ENCODE results near the gene SATB2. TPM values are rescaled to one million over a fixed set of nuclear protein-coding genes. Genes with fewer than 3 reads are reported as not detected.

The SATB2 gene
- total RNA-seq, 3 donors from 2014 or later: 2.3 to 12.2 (median 8.2) TPM

- H3K4me1 ChIP-seq: no peaks in the 10 kb centered on the region
- no peaks in the 10 kb centered on the region for H3K36me3 ChIP-seq
- H3K4me3 ChIP-seq: no peak overlapping the region
- intact Hi-C loops (cut with DNase I; ENCODE audit: low total_unique reads): no loop called here
- H3K27ac ChIP-seq: no peak overlapping the region
- no peaks in the 10 kb centered on the region for H3K27me3 ChIP-seq
- TF ChIP-seq CTCF (IDR thresholded peaks at IDR 0.05) (no peak), POLR2AphosphoS5 (IDR thresholded peaks at IDR 0.05) (no peak), POLR2A (IDR thresholded peaks at IDR 0.05) (no peak)
- no peaks in the 10 kb centered on the region for H3K9me3 ChIP-seq
- DNase-seq (ENCODE audit: low spot score in 2 of 2): no peak
Observed at GRCh38 chr2:199306116-199306515, 151.6 kb downstream of the SATB2 start.

- peak overlapping the region in 1 of 2 donors; percentile 48 for H3K27ac ChIP-seq
Observed at GRCh38 chr2:199303728-199304177, 154.0 kb downstream of the SATB2 start.

GRCh38 chr2:199302851-199303250 lies 154.9 kb downstream of the SATB2 start:
- intact Hi-C loops (cut with DNase I; ENCODE audit: low total_unique reads): no loop called here
- TF ChIP-seq POLR2AphosphoS5 (IDR thresholded peaks at IDR 0.05): no peak
- no peak for TF ChIP-seq CTCF (IDR thresholded peaks at IDR 0.05)
- TF ChIP-seq POLR2A (IDR thresholded peaks at IDR 0.05): no peak
- no peaks in the 10 kb centered on the region for H3K4me1 ChIP-seq

More at GRCh38 chr2:199303728-199304177, 154.0 kb downstream of the SATB2 start:
- intact Hi-C loops (cut with DNase I; ENCODE audit: low total_unique reads): no loop called here
- Histone ChIP-seq H3K4me1 (no peaks in the 10 kb centered on the region), H3K9me3 (no peaks in the 10 kb centered on the region), H3K27me3 (no peaks in the 10 kb centered on the region), H3K4me3 (no peak overlapping the region), H3K36me3 (no peaks in the 10 kb centered on the region)
- peak in 1 of 2 donors; percentile 35 for DNase-seq (ENCODE audit: low spot score in 2 of 2)
- TF ChIP-seq POLR2AphosphoS5 (IDR thresholded peaks at IDR 0.05) (no peak), POLR2A (IDR thresholded peaks at IDR 0.05) (no peak), CTCF (IDR thresholded peaks at IDR 0.05) (no peak)

GRCh38 chr2:199288424-199288823 lies 169.3 kb downstream of the SATB2 start:
- H3K4me1 ChIP-seq: no peaks in the 10 kb centered on the region
- no peaks in the 10 kb centered on the region for H3K36me3 ChIP-seq
- H3K4me3 ChIP-seq: no peak overlapping the region
- H3K27ac ChIP-seq: no peak overlapping the region
- intact Hi-C loops (cut with DNase I; ENCODE audit: low total_unique reads): no loop called here
- no peaks in the 10 kb centered on the region for H3K27me3 ChIP-seq
- TF ChIP-seq POLR2A (IDR thresholded peaks at IDR 0.05) (no peak), CTCF (IDR thresholded peaks at IDR 0.05) (no peak), POLR2AphosphoS5 (IDR thresholded peaks at IDR 0.05) (no peak)
- H3K9me3 ChIP-seq: no peaks in the 10 kb centered on the region
- DNase-seq (ENCODE audit: low spot score in 2 of 2): no peak

More at GRCh38 chr2:199302851-199303250, 154.9 kb downstream of the SATB2 start:
- DNase-seq (ENCODE audit: low spot score in 2 of 2): no peak
- Histone ChIP-seq H3K36me3 (no peaks in the 10 kb centered on the region), H3K27ac (no peak overlapping the region), H3K9me3 (no peaks in the 10 kb centered on the region), H3K27me3 (no peaks in the 10 kb centered on the region), H3K4me3 (no peak overlapping the region)

- H3K9me3 ChIP-seq: no peaks in the 10 kb centered on the region
- no peaks in the 10 kb centered on the region for H3K4me1 ChIP-seq
- no peak for TF ChIP-seq POLR2A (IDR thresholded peaks at IDR 0.05)
- TF ChIP-seq CTCF (IDR thresholded peaks at IDR 0.05): no peak
- no peak for TF ChIP-seq POLR2AphosphoS5 (IDR thresholded peaks at IDR 0.05)
- H3K4me3 ChIP-seq: no peak overlapping the region
- H3K27me3 ChIP-seq: no peaks in the 10 kb centered on the region
- intact Hi-C loops (cut with DNase I; ENCODE audit: low total_unique reads): no loop called here
- no peak for DNase-seq (ENCODE audit: low spot score in 2 of 2)
- no peak overlapping the region for H3K27ac ChIP-seq
- H3K36me3 ChIP-seq: no peaks in the 10 kb centered on the region
Observed at GRCh38 chr2:199282309-199282708, 175.4 kb downstream of the SATB2 start.

All from breast epithelium (tissue), 4 donors.